AG04450 (cell line): Measurements from ENCODE around the gene GRAMD1A. TPM values are rescaled to one million over a fixed set of nuclear protein-coding genes. Genes with fewer than 3 reads are reported as not detected.

Source experiments
- CTCF ChIA-PET: fragments of 300-600, 350-600 bp; formaldehyde crosslinking; extraction: SDS; loops from one replicate; lab custom pipeline; 2022; ENCODE audit warnings: antibody characterized with exemption, inconsistent platforms; lab: Charles Lee
- POLR2A ChIA-PET: fragments of 350-600 bp; formaldehyde crosslinking; extraction: SDS; loops from one replicate; lab custom pipeline; 2021; ENCODE audit warnings: antibody characterized with exemption, inconsistent platforms; lab: Yijun Ruan, JAX
- DNase-seq: peaks from one replicate; pipeline ENCODE4 v3.0.0-alpha.2; 2011; ENCODE audit warnings: low read depth, low spot score
- H3K27ac ChIP-seq: one replicate; pipeline ENCODE4 v1.5.1; 2012; ENCODE audit warnings: low read depth, low read length, control low read depth
- H3K27me3 ChIP-seq: one replicate; pipeline ENCODE4 v1.6.0; 2012; ENCODE audit warnings: low read length; ENCODE audit not compliant: control insufficient read depth, insufficient read depth
- H3K4me3 ChIP-seq: 2 replicates; pipeline ENCODE4 v1.5.1; 2011; ENCODE audit warnings: mild to moderate bottlenecking, low read depth, low read length, control low read depth
- H3K9me3 ChIP-seq: 2 replicates; pipeline ENCODE4 v1.5.1; 2012; ENCODE audit warnings: low read length; ENCODE audit not compliant: control insufficient read depth, insufficient read depth
- CTCF ChIP-seq: IDR thresholded peaks from 2 replicates; pipeline ENCODE4 v1.5.1; 2011; ENCODE audit warnings: low read depth, low read length, control low read depth, inconsistent platforms
- polyA plus RNA-seq: library from polyadenylated mRNA; depleted of rRNA; stranded (reverse); fragments of >200 nt; gene quantifications from 2 replicates; pipeline ENCODE4 v1.2.3, GENCODE V29; 2011

GRAMD1A gene
- polyA plus RNA-seq, 1 experiment = 53.2 TPM

- no peak for TF ChIP-seq CTCF
- Histone ChIP-seq H3K4me3 (no peak overlapping the region), H3K9me3 (no peaks in the 10 kb centered on the region), H3K27me3 (no peaks in the 10 kb centered on the region), H3K27ac (no peak overlapping the region)
- CTCF ChIA-PET = interaction anchor here (0.6 to 1.9 kb wide), 3 partner anchors 17 to 74 kb away, joined by 3 to 7 read pairs (median 6); no protein-coding TSS in a partner anchor
- POLR2A ChIA-PET = no interaction called here
- no peak for DNase-seq
These were observed 61.7 kb downstream of the GRAMD1A start for GRCh38 chr19:35061583-35062373.

GRCh38 chr19:35062942-35063341, 62.8 kb downstream of the GRAMD1A start:
- TF ChIP-seq CTCF = no peak
- Histone ChIP-seq H3K9me3 (no peaks in the 10 kb centered on the region), H3K4me3 (no peak overlapping the region), H3K27ac (no peak overlapping the region), H3K27me3 (no peaks in the 10 kb centered on the region)
- DNase-seq = no peak
- ChIA-PET CTCF (interaction anchor here (1.9 kb wide), 1 partner anchor 18 kb away, joined by 7 read pairs; no protein-coding TSS in a partner anchor), POLR2A (no interaction called here)

GRCh38 chr19:35063940-35064818, 64.1 kb downstream of the GRAMD1A start:
- ChIA-PET CTCF (interaction anchor here (0.7 to 1.9 kb wide), 4 partner anchors 20 to 77 kb away, joined by 4 to 8 read pairs (median 5); partner anchors contain the start of gene LGI4), POLR2A (interaction anchor here (0.5 kb wide), 1 partner anchor 622 kb away, joined by 3 read pairs; no protein-coding TSS in a partner anchor)
- Histone ChIP-seq H3K9me3 (no peaks in the 10 kb centered on the region), H3K27ac (no peak overlapping the region), H3K4me3 (no peak overlapping the region), H3K27me3 (peaks cover 3% of the 10 kb centered on the region)
- DNase-seq = no peak
- TF ChIP-seq CTCF = no peak

GRCh38 chr19:35065574-35065973, 65.5 kb downstream of the GRAMD1A start:
- no peak for TF ChIP-seq CTCF
- H3K9me3 ChIP-seq = peaks cover 4% of the 10 kb centered on the region; the same call in 1 of the 2 replicates
- DNase-seq = no peak
- no peak overlapping the region for H3K4me3 ChIP-seq
- peaks cover 4% of the 10 kb centered on the region for H3K27me3 ChIP-seq
- ChIA-PET POLR2A (no interaction called here), CTCF (interaction anchor here (2.2 to 3.4 kb wide), 4 partner anchors 15 to 76 kb away, joined by 11 to 98 read pairs (median 29); partner anchors contain the start of gene LGI4)
- H3K27ac ChIP-seq = no peak overlapping the region
